ENCODE results near the gene EHBP1L1.
A peak's percentile ranks its signal among the peaks of the same experiment; 100 is the strongest.

Gene EHBP1L1

GRCh38 chr11:65588199-65589054 lies 12.6 kb downstream of the EHBP1L1 start (continued):
- peak; percentile 36; the same call in 1 of the 2 replicates for TF ChIP-seq ZIC2 (tag by site-specific recombination; IDR thresholded peaks at IDR 0.05)
- TF ChIP-seq ZNF791 (tag by site-specific recombination; IDR thresholded peaks at IDR 0.05): no peak
- peak; percentile 78 for TF ChIP-seq GLIS1 (tag by site-specific recombination; IDR thresholded peaks at IDR 0.05)

GRCh38 chr11:65589444-65590239 lies 13.8 kb downstream of the EHBP1L1 start:
- no peak overlapping the region for H3K27ac ChIP-seq (ENCODE audit: extremely low read depth, low read depth, low read length)
- CTCF ChIA-PET: interaction anchor here (0.9 to 4.4 kb wide), 9 partner anchors 13 to 53 kb away, joined by 4 to 28 read pairs (median 5); partner anchors contain the start of genes EHBP1L1, FAM89B and PCNX3
- no peaks in the 10 kb centered on the region for H3K36me3 ChIP-seq (ENCODE audit: control insufficient read depth in 2 of 2, insufficient read depth in 1 of 2, low read length in 2 of 2)
- H3K4me3 ChIP-seq (ENCODE audit: low read depth, low read length): no peak overlapping the region
- H3K9me3 ChIP-seq (ENCODE audit: control insufficient read depth, insufficient read depth, low read depth, low read length): no peaks in the 10 kb centered on the region
- POLR2A ChIA-PET: no interaction called here
- H3K4me1 ChIP-seq (ENCODE audit: control insufficient read depth, insufficient read depth, low read length): no peaks in the 10 kb centered on the region
- TF ChIP-seq ZNF214 (tag by site-specific recombination; IDR thresholded peaks at IDR 0.05; ENCODE audit: borderline replicate concordance) (no peak), ZNF776 (tag by site-specific recombination; IDR thresholded peaks at IDR 0.05; ENCODE audit: borderline replicate concordance) (no peak), ZNF391 (tag by site-specific recombination; IDR thresholded peaks at IDR 0.05; ENCODE audit: borderline replicate concordance, low read depth) (no peak), EGR2 (tag by site-specific recombination; IDR thresholded peaks at IDR 0.05; ENCODE audit: low read depth) (peak; percentile 78), ZNF623 (tag by site-specific recombination; IDR thresholded peaks at IDR 0.05) (no peak), KLF7 (tag by site-specific recombination; IDR thresholded peaks at IDR 0.05; ENCODE audit: borderline replicate concordance) (no peak), ZNF2 (tag by site-specific recombination; IDR thresholded peaks at IDR 0.05) (no peak), ZNF311 (tag by site-specific recombination; IDR thresholded peaks at IDR 0.05; ENCODE audit: borderline replicate concordance) (no peak), ZFHX2 (tag by site-specific recombination; conservative IDR thresholded peaks at IDR 0.05) (peak; percentile 64), ZNF366 (tag by site-specific recombination; conservative IDR thresholded peaks at IDR 0.05) (no peak), SP3 (tag by site-specific recombination; IDR thresholded peaks at IDR 0.05) (0 out of 2 replicates have a peak, but pooled peaks have one; percentile 25), PRDM10 (tag by site-specific recombination; IDR thresholded peaks at IDR 0.05) (no peak), KLF1 (tag by site-specific recombination; IDR thresholded peaks at IDR 0.05) (peak; percentile 66; the same call in 1 of the 2 replicates), ZNF707 (tag by site-specific recombination; IDR thresholded peaks at IDR 0.05) (no peak), ZNF112 (tag by site-specific recombination; IDR thresholded peaks at IDR 0.05) (no peak), ZNF23 (tag by site-specific recombination; IDR thresholded peaks at IDR 0.05; ENCODE audit: borderline replicate concordance) (no peak), ZNF398 (tag by site-specific recombination; IDR thresholded peaks at IDR 0.05) (no peak), ZNF174 (tag by site-specific recombination; IDR thresholded peaks at IDR 0.05) (no peak), PRDM6 (tag by site-specific recombination; IDR thresholded peaks at IDR 0.05) (no peak), ZNF426 (tag by site-specific recombination; IDR thresholded peaks at IDR 0.05) (no peak), SP2 (tag by site-specific recombination; IDR thresholded peaks at IDR 0.05) (peak; percentile 26; the same call in 1 of the 2 replicates), ZNF692 (tag by site-specific recombination; IDR thresholded peaks at IDR 0.05) (no peak), SETDB1 (IDR thresholded peaks at IDR 0.05; ENCODE audit: insufficient read length, low read length) (no peak)
